Midbrain (tissue), 1 donor: ENCODE data around the gene CRABP2.

Source experiments
- DNase-seq: peaks from one replicate; lab custom pipeline; 2025; lab: John Stamatoyannopoulos, UW

CRABP2 gene

GRCh38 chr1:156667968-156668709, 37.2 kb downstream of the CRABP2 start:
- DNase-seq, result no peak

GRCh38 chr1:156667610-156667967, 37.8 kb downstream of the CRABP2 start:
- DNase-seq, result no peak

GRCh38 chr1:156666862-156667609, 38.3 kb downstream of the CRABP2 start:
- no peak for DNase-seq

- DNase-seq, result no peak
Observed at GRCh38 chr1:156665539-156665938, 39.8 kb downstream of the CRABP2 start.

- no peak for DNase-seq
Observed at GRCh38 chr1:156664767-156665411, 40.5 kb downstream of the CRABP2 start.

- no peak for DNase-seq
Observed at GRCh38 chr1:156664046-156664766, 41.2 kb downstream of the CRABP2 start.

GRCh38 chr1:156663178-156663577, 42.2 kb downstream of the CRABP2 start:
- peak; percentile 12 for DNase-seq

GRCh38 chr1:156662800-156663055, 42.7 kb downstream of the CRABP2 start:
- no peak for DNase-seq

- DNase-seq, result peak; percentile 70
Observed at GRCh38 chr1:156662005-156662799, 43.2 kb downstream of the CRABP2 start.

- DNase-seq, result no peak
Observed at GRCh38 chr1:156660752-156661112, 44.7 kb downstream of the CRABP2 start.

GRCh38 chr1:156659988-156660751, 45.2 kb downstream of the CRABP2 start:
- DNase-seq, result peak; percentile 95

- DNase-seq, result no peak
Observed at GRCh38 chr1:156659661-156659987, 45.8 kb downstream of the CRABP2 start.

GRCh38 chr1:156658945-156659574, 46.3 kb downstream of the CRABP2 start:
- DNase-seq, result no peak

- no peak for DNase-seq
Observed at GRCh38 chr1:156658496-156658895, 46.9 kb downstream of the CRABP2 start.

- DNase-seq, result no peak
Observed at GRCh38 chr1:156657741-156658319, 47.6 kb downstream of the CRABP2 start.

- DNase-seq, result peak; percentile 86
Observed at GRCh38 chr1:156656806-156657740, 48.3 kb downstream of the CRABP2 start.

GRCh38 chr1:156655904-156656516, 49.4 kb downstream of the CRABP2 start:
- DNase-seq, result no peak

GRCh38 chr1:156655151-156655903, 50.1 kb downstream of the CRABP2 start:
- no peak for DNase-seq
